ENCODE data around the gene BTBD16.

GRCh38 chr10:122361046-122361445, 90.0 kb downstream of the BTBD16 start:
- no peak for TF ChIP-seq CTCF (IDR thresholded peaks at IDR 0.05)
- no peak for TF ChIP-seq POLR2AphosphoS5 (IDR thresholded peaks at IDR 0.05)
- TF ChIP-seq POLR2A (IDR thresholded peaks at IDR 0.05): no peak

Data from prostate gland (tissue), 2 donors.